NCI-H82 (cell line): Measurements from ENCODE around the gene LRIT3.
"Not testable (repeated sequence)": the region's sequence is repeated elsewhere in the genome, so short reads cannot be mapped to it uniquely, and the experiment has no call there.

Experiments
- DNase-seq: peaks from one replicate; lab custom pipeline; 2025; lab: John Stamatoyannopoulos, UW

LRIT3 gene

GRCh38 chr4:109850601-109851000, 2.7 kb downstream of the LRIT3 start:
- DNase-seq: no peak

DNA sequence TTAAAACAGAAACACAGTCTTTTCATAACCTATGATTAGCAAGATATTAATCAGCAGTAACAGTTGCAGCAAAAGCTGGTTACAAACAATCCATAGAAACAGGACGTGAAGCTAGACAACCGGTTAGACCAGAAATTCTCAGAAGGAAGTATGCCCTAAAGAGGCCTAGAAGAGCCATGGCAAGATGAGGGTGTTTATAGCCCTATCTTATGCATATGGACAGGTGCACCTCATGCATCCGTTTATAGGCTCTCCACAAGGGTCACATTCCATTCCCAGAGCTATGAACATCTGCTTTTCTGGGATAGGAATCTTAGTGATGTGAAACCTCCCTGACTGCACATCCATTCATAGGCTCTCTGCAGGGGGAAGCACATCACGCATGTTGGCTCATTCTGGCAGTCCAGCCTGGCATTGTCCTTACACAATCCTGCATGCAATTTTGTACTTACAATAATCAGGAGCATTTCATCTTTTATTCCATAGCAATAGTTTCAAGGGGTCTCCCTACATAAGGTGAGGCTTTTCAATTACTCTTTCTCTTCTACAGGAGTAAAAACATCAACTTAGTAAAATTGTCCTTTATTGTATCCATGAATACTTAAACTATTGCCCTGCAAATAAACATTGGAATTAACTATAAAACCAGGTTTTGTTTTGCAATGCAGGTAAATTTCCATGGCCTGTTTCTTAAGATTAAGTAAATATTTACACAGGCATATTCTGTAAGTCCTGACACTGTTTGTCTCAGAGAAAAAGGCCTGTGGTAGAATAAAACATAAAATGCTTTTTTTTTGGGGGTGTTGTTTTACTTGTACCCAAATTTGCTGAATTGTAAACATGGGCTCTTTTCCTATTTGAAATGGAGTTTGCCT, 11.8 kb downstream of the LRIT3 start:
- not testable (repeated sequence) for DNase-seq

DNA sequence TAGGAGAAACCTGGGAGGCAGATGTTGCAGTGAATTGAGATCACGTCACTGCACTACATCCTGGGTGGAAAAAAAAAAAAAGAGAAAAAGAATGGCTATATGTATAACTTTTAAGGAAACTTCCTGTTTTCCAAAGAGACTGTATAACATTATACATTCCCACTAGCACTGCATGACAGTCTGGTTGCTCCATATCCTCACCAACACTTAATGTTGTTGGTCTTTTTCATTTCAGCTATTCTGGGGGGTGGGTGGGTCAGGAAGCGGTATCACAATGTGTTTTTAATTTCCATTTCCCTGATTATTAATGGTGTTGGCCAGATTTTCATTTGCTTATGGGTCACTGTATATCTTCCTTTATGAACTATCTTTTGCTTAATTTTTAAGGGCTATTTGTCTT, 13.4 kb downstream of the LRIT3 start:
- no peak for DNase-seq

DNA sequence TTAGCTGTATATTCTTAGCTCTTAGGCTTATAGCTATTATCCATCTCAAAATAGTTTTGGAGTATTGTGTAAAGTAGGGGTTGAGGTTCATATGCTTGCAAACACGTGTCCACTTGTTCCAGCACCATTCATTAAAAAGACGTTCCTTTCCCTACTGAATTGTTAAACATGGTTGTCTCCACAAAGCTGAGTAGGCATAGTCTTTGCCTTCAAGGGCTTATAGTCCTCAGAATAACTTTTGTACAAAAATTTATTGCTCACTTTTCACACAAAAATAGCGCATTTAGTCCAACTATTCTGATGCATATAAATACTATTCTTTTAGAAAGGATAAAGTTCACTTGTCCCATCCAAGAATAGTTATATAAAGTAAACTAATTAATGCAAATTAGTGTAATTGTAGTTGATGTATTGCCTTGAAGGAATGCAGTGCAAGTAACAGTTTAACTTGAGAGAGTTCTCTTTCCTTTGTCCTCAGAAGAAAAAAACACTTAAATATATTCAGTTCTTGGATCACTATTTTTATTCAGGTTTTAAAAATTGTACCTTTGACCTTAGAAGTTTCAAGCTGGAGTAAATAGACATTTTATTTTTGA, 14.1 kb downstream of the LRIT3 start:
- no peak for DNase-seq

GRCh38 chr4:109864134-109864533, 16.2 kb downstream of the LRIT3 start:
- DNase-seq: no peak

DNA sequence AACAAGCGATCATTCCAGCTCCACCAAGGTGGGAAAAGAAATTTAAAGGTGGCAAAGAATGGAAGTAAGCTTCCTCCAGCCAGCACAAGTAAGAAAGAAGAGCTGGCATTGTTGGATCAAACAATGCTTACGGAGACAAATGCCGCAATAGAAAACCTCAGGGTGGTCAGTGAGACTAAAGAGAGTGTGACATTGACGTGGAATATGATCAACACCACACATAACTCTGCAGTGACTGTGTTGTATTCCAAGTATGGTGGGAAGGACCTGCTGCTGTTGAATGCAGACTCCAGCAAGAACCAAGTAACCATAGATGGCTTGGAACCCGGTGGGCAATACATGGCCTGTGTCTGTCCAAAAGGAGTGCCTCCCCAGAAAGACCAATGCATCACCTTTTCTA, 22.2 kb downstream of the LRIT3 start:
- no peak for DNase-seq

GRCh38 chr4:109872065-109872464, 24.2 kb downstream of the LRIT3 start:
- no peak for DNase-seq

GRCh38 chr4:109872950-109873656, 25.2 kb downstream of the LRIT3 start:
- no peak for DNase-seq

DNA sequence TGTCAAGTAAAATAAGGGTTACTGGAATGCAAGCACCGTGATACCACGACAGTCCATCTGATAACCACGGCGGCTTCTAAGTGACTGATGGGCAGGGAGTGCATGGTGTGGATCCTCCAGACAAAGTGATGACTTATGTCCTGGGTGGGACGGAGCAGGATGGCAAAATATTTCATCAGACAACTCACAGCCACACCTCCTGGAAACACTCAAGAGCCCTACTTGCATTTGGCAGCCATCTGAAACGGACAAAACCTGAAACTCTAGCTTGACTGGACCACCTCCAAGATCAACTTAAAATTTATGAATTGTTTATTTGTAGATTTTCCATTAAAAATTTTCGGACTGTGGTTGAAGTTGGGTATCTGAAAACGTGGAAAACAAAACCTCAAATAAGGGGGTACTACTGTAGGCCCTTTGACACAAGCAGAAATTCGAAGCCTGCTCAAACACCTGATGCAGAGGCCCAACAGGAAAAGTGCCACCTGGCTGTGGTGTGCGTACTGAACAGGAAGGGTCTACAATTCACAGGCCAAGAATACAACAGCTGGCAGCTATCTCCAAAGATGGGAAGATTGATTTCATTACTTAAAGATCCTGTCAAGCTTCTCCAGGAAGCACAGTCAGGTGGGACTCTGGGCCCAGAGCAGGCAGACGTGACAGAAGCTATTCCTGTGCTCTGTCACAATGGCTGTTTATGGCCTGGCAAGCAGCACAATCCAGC, 26.0 kb downstream of the LRIT3 start:
- no peak for DNase-seq

DNA sequence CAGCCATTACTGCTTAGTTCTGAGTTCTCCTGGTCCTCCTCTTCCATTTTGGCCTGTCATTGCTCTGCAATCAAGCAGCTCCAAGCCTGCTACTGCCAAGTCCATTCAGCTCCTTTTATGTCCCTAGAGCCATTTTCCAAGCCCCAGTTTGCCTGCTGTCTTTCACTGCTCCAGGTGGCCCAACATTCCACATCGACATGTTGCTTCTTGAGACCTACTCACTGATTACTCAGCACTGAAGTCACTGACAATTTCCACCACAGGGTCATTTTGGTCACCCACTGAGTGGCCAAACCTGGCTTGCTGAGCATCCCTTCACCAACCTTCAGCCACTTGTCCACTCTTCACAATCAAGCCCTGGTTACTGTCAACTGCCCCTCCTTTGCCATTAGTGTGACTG, 27.2 kb downstream of the LRIT3 start:
- no peak for DNase-seq

DNA sequence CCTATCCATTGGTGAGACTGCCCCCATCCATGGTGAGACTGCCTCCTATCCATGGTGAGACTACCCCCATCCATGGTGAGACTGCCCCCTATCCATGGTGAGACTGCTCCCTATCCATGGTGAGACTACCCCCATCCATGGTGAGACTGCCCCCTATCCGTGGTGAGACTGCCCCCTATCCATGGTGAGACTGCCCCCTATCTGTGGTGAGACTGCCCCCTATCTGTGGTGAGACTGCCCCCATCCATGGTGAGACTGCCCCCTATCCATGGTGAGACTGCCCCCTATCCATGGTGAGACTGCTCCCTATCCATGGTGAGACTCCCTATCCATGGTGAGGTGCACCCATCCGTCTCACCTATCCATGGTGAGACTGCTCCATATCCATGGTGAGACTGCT, 27.6 kb downstream of the LRIT3 start:
- DNase-seq: not testable (repeated sequence)

DNA sequence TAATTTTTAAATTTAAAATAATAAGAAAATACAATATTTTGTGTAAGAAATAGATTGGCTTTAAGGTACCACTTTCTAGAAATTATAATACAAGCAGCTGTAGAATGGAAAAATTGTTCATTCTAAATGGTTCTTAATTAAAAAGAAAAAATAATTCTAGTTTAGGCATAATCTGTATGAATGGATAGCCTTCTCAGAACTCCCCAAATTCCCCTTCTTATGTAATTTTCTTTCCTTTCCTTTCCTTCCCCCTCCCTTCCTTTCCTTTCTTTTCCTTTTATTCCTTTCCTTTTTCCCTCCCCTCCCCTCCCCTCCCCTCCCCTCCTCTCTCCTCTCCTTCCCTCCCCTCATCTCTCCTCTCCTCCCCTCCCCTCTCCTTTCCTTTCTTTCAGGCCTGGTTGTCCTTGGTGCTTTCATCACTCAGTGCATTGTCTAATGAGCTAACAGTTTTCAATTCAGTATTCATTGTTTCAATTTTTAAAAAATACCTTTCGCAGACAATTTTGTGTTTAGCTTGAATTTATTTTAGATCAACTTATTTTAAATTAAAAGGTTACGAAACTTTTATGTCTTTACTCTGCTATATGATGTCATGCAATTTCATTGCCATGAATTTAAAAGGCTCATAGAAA, 28.8 kb downstream of the LRIT3 start:
- DNase-seq: no peak

DNA sequence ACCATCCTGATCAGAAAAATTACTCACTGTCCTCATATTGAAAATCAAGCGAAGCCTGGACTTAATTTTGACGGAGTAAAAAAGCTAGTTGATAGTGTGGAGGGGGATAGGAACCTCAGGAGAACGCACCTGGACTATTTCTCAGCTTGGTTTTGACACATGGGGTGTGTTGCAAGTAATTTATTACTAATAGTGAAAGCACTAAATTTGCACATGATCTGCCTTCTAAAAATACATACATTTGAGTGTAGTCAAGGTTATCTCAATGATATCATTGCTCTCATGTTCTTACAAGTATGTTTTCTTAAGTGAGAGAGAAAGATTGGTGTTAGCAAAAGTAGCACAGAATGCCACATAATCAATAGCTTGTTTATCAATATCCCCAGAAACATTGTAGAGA, 29.5 kb downstream of the LRIT3 start:
- DNase-seq: no peak

DNA sequence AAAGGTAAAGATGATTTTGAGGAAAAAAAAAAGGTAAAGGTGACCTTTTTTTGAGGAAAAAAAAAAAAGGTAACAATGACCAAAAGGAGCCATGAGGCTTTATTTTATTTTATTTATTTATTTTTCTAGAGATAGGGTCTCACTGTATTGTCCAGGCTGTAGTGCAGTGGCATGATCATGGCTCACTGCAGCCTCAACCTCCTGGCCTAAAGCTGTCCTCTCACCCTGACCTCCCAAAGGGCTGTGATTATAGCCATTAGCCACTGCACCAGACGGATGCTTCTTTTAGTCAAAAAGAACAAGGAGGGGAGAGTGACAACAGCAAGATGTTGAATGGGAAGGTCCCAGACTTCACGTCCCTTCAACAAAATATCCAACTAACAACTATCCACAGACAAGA, 30.4 kb downstream of the LRIT3 start:
- DNase-seq: no peak

DNA sequence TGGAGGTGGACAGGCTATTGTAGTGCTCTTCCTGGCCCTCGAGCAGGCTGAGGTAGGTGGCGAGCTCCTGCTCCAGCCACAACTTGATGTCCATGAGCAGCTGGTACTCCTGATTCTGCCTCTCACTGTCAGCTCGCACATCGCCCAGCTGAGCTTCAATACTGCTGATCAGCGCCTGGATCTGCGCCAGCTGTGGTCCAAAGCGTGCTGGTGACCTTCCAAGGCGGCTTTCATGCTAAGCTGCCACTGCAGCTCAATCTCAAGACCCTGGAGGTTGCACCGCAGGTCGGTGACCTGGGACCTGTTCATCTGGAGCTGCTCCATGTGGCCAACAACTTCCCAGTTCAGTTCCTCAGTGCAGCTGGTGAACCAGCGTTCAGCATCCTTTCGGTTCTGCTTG, 31.2 kb downstream of the LRIT3 start:
- DNase-seq: peak; percentile 26

- DNase-seq: no peak
Observed at GRCh38 chr4:109879636-109880314, 31.9 kb downstream of the LRIT3 start.

GRCh38 chr4:109886303-109886702, 38.4 kb downstream of the LRIT3 start:
- DNase-seq: no peak

GRCh38 chr4:109887071-109887470, 39.2 kb downstream of the LRIT3 start:
- DNase-seq: no peak

- DNase-seq: no peak
Observed at GRCh38 chr4:109890076-109890475, 42.2 kb downstream of the LRIT3 start.

DNA sequence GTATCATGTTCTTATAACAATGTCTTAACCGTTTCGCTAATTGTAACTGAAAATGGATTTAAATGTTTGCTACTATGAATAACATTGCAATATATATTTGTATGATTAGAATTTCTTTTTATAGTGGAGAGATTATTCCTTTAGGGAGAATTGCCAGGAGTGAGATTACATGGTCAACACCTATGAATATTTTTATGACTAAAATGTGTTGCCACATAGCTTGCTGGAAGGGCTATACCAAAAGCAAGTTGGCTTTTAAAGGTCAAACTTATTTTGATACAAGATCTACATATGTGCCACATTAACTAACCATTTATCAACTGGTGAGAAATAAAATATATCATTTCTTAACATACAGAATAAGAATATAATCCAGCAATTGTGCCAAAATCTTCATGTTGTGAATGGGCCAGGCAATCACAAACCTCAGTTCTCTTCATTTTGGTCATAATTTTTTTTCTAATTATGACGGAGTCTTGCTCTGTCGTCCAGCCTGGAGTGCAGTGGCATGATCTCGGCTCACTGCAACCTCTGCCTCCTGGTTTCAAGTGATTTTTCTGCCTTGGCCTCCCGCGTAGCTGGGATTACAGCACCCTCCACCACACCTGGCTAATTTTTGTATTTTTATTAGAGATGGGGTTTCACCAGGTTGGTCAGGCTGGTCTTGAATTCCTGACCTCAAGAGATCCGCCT, 54.8 kb downstream of the LRIT3 start:
- no peak for DNase-seq

DNA sequence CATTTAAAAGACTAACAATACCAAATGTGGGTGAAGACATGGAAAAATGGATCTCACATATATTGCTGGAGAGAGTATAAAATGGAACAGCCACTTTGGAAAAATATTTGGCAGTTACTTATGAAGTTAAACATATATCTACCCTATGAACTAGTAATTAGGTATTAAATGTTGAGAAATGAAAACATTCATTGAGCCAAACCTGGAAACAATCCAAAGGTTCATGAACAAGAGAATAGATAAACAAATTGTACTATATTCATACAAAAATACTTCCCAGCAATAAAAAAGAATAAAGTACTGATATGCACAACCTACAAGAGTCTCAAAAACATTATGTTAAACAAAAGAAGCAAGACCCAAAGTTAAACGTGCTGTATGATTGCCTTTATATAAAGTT, 60.8 kb downstream of the LRIT3 start:
- no peak for DNase-seq
